ENCODE measurements around the gene PRTN3.
"Not testable (repeated sequence)": the region's sequence is repeated elsewhere in the genome, so short reads cannot be mapped to it uniquely, and the experiment has no call there.

Gene PRTN3

GRCh38 chr19:813219-814151, 27.3 kb upstream of the PRTN3 start:
- no peaks in the 10 kb centered on the region for H3K9me3 ChIP-seq (replicated peaks; ENCODE audit: low read length)
- peaks cover 58% of the 10 kb centered on the region for H3K36me3 ChIP-seq (ENCODE audit: insufficient read depth, low read length)
- H3K4me3 ChIP-seq (ENCODE audit: low read length): no peak overlapping the region
- no peaks in the 10 kb centered on the region for H3K27me3 ChIP-seq (ENCODE audit: control insufficient read depth, insufficient read depth, low read length)
- no peaks in the 10 kb centered on the region for H3K4me1 ChIP-seq (ENCODE audit: control insufficient read depth, insufficient read depth, low read length)
- H3K9ac ChIP-seq (ENCODE audit: low read depth, low read length): no peak overlapping the region
- no peak overlapping the region for H3K4me2 ChIP-seq (ENCODE audit: low read length)

DNA sequence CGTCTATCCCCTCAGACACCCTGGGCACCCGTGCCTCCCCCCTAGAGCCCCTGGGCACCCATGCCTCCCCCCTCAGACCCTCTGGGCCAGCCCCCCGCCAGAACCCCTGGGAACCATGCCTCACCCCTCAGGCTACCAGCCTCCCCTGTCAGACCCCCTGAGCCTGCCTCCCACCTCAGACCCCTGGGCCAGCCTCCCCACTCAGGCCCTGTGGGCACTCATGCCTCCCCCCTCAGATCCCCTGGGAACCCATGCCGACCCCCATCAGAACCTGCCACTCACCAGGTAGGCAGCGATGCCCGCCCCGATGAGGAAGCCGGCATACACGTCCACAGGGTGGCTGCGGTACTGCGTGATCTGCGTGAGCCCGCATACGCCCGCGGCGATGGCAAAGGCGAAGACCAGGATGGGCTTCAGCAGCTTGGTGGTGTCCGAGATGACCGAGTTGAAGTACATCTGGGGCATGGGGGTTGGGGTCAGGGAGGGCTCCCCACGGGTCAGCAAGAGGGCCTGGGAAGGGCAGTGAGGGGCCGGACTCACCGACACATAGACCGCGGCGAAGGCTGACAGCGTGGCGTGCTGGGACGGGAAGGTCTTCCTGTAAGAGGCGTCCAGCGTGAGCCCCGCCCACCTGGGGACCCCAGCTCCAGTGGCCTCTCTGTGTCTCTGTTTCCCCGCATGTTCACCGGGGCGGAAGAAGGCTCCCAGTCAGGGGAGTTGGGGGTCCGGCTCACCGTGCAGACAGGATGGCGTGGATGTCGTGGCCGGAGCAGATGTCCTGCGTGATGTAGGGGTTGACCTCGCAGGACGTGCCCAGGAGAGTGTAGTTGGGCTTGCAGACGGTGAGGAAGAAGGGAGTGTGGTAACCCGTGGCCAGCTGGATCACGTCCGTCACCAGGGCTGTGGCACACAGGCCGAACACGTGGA, 26.4 kb upstream of the PRTN3 start:
- H3K27me3 ChIP-seq (ENCODE audit: control insufficient read depth, insufficient read depth, low read length): no peaks in the 10 kb centered on the region
- H3K9me3 ChIP-seq (replicated peaks; ENCODE audit: low read length): no peaks in the 10 kb centered on the region
- no peak overlapping the region for H3K9ac ChIP-seq (ENCODE audit: low read depth, low read length)
- H3K4me2 ChIP-seq (ENCODE audit: low read length): no peak overlapping the region
- no peak overlapping the region for H3K4me3 ChIP-seq (ENCODE audit: low read length)
- peaks cover 50% of the 10 kb centered on the region for H3K36me3 ChIP-seq (ENCODE audit: insufficient read depth, low read length)
- H3K4me1 ChIP-seq (ENCODE audit: control insufficient read depth, insufficient read depth, low read length): no peaks in the 10 kb centered on the region

- H3K9ac ChIP-seq (ENCODE audit: low read depth, low read length): no peak overlapping the region
Measured at GRCh38 chr19:815079-815774, 25.6 kb upstream of the PRTN3 start.

DNA sequence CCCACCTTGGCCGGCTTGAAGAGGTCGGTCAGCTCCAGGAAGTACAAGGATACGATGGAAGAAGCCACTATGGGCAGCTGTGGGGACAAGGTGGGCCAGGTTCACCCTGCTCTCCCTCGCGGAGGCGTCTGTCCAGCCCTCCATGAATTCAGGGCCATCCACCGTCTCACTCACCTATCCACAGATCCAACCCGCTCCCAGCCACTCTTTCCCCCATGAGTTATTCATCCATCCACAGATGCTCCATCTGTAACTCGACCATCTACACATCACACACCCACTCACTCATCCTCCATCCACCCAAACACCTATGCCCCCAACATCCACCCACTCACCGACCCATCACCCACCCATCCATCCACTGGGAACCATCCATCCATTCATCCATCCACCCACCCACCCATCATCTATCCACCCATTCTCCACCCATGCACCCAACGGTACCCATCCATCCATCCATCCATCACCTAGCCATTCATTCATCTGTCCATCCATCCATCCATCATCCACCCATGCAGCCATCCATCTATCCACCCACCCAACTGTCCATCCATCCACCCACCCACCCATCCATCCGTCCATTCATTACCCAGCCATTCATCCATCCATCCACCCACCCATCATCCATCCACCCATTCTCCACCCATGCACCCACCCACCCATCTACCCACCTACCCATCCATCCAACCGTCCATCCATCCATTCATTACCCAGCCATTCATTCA, 24.9 kb upstream of the PRTN3 start:
- H3K27me3 ChIP-seq (ENCODE audit: control insufficient read depth, insufficient read depth, low read length): no peaks in the 10 kb centered on the region
- H3K4me1 ChIP-seq (ENCODE audit: control insufficient read depth, insufficient read depth, low read length): no peaks in the 10 kb centered on the region
- peaks cover 35% of the 10 kb centered on the region for H3K36me3 ChIP-seq (ENCODE audit: insufficient read depth, low read length)
- no peak overlapping the region for H3K4me2 ChIP-seq (ENCODE audit: low read length)
- no peaks in the 10 kb centered on the region for H3K9me3 ChIP-seq (replicated peaks; ENCODE audit: low read length)
- no peak overlapping the region for H3K4me3 ChIP-seq (ENCODE audit: low read length)
- H3K9ac ChIP-seq (ENCODE audit: low read depth, low read length): no peak overlapping the region

More at GRCh38 chr19:815079-815774, 25.6 kb upstream of the PRTN3 start:
- peaks cover 42% of the 10 kb centered on the region for H3K36me3 ChIP-seq (ENCODE audit: insufficient read depth, low read length)
- H3K4me3 ChIP-seq (ENCODE audit: low read length): no peak overlapping the region
- H3K9me3 ChIP-seq (replicated peaks; ENCODE audit: low read length): no peaks in the 10 kb centered on the region
- H3K4me1 ChIP-seq (ENCODE audit: control insufficient read depth, insufficient read depth, low read length): no peaks in the 10 kb centered on the region
- no peak overlapping the region for H3K4me2 ChIP-seq (ENCODE audit: low read length)
- H3K27me3 ChIP-seq (ENCODE audit: control insufficient read depth, insufficient read depth, low read length): no peaks in the 10 kb centered on the region

- Histone ChIP-seq H3K4me3 (ENCODE audit: low read length) (no peak overlapping the region), H3K27me3 (ENCODE audit: control insufficient read depth, insufficient read depth, low read length) (no peaks in the 10 kb centered on the region), H3K36me3 (ENCODE audit: insufficient read depth, low read length) (peaks cover 30% of the 10 kb centered on the region)
Measured at GRCh38 chr19:816500-816857, 24.3 kb upstream of the PRTN3 start.

GRCh38 chr19:820212-820611, 20.6 kb upstream of the PRTN3 start:
- not testable (repeated sequence) for H3K4me1 ChIP-seq (ENCODE audit: control insufficient read depth, insufficient read depth, low read length); H3K4me2 ChIP-seq (ENCODE audit: low read length); H3K9ac ChIP-seq (ENCODE audit: low read depth, low read length); H3K9me3 ChIP-seq (replicated peaks; ENCODE audit: low read length); H3K36me3 ChIP-seq (ENCODE audit: insufficient read depth, low read length); H3K4me3 ChIP-seq (ENCODE audit: low read length); H3K27me3 ChIP-seq (ENCODE audit: control insufficient read depth, insufficient read depth, low read length)

More at GRCh38 chr19:816500-816857, 24.3 kb upstream of the PRTN3 start:
- H3K4me1 ChIP-seq (ENCODE audit: control insufficient read depth, insufficient read depth, low read length): no peaks in the 10 kb centered on the region
- no peaks in the 10 kb centered on the region for H3K9me3 ChIP-seq (replicated peaks; ENCODE audit: low read length)
- no peak overlapping the region for H3K9ac ChIP-seq (ENCODE audit: low read depth, low read length)
- H3K4me2 ChIP-seq (ENCODE audit: low read length): no peak overlapping the region

GRCh38 chr19:821231-821824, 19.5 kb upstream of the PRTN3 start:
- Histone ChIP-seq H3K36me3 (ENCODE audit: insufficient read depth, low read length) (no peaks in the 10 kb centered on the region), H3K4me2 (ENCODE audit: low read length) (peak overlapping the region; percentile 49), H3K9ac (ENCODE audit: low read depth, low read length) (no peak overlapping the region), H3K4me1 (ENCODE audit: control insufficient read depth, insufficient read depth, low read length) (no peaks in the 10 kb centered on the region), H3K4me3 (ENCODE audit: low read length) (no peak overlapping the region), H3K27me3 (ENCODE audit: control insufficient read depth, insufficient read depth, low read length) (peaks cover 7% of the 10 kb centered on the region), H3K9me3 (replicated peaks; ENCODE audit: low read length) (no peaks in the 10 kb centered on the region)

GRCh38 chr19:821825-822503, 18.8 kb upstream of the PRTN3 start, which contains the start of gene PLPPR3:
PLPPR3 (minus strand) TSS chr19:821955; CDS start chr19:821559, 396 bp downstream.
- no peak within 1 kb of the TSS for H3K4me3 ChIP-seq (ENCODE audit: low read length)
- H3K27me3 ChIP-seq (ENCODE audit: control insufficient read depth, insufficient read depth, low read length): peaks cover 7% of the 10 kb centered on the region
- peak within 1 kb of the TSS; percentile 49 for H3K4me2 ChIP-seq (ENCODE audit: low read length)
- no peaks in the 10 kb centered on the region for H3K9me3 ChIP-seq (replicated peaks; ENCODE audit: low read length)
- H3K4me1 ChIP-seq (ENCODE audit: control insufficient read depth, insufficient read depth, low read length): no peaks in the 10 kb centered on the region
- H3K9ac ChIP-seq (ENCODE audit: low read depth, low read length): no peak within 1 kb of the TSS
- no peaks in the 10 kb centered on the region for H3K36me3 ChIP-seq (ENCODE audit: insufficient read depth, low read length)

- Histone ChIP-seq H3K9ac (ENCODE audit: low read depth, low read length) (no peak overlapping the region), H3K9me3 (replicated peaks; ENCODE audit: low read length) (no peaks in the 10 kb centered on the region), H3K27me3 (ENCODE audit: control insufficient read depth, insufficient read depth, low read length) (peaks cover 7% of the 10 kb centered on the region), H3K36me3 (ENCODE audit: insufficient read depth, low read length) (no peaks in the 10 kb centered on the region), H3K4me3 (ENCODE audit: low read length) (no peak overlapping the region), H3K4me1 (ENCODE audit: control insufficient read depth, insufficient read depth, low read length) (no peaks in the 10 kb centered on the region), H3K4me2 (ENCODE audit: low read length) (no peak overlapping the region)
Measured at GRCh38 chr19:823565-824121, 17.2 kb upstream of the PRTN3 start.

DNA sequence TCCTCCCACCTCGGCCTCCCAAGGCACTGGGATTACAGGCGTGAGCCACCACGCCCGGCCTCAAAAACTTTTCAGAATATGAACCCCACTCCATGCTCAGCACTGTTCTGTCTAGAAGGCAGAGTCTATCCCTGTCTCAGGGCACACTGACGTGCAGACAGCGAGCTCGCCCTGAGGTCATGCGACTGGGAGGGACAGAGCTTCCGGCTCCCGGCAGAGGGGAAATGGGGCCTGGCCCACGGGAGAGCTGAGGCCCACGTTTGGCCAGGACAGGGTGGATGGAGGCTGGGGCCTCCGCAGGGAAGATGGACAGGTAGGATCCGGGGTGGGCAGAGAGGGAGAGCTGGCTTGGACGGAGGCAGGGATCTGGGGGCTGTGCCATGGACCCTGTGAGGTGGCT, 15.9 kb upstream of the PRTN3 start:
- no peak overlapping the region for H3K9ac ChIP-seq (ENCODE audit: low read depth, low read length)
- H3K4me3 ChIP-seq (ENCODE audit: low read length): no peak overlapping the region
- no peak overlapping the region for H3K4me2 ChIP-seq (ENCODE audit: low read length)
- peaks cover 7% of the 10 kb centered on the region for H3K27me3 ChIP-seq (ENCODE audit: control insufficient read depth, insufficient read depth, low read length)
- no peaks in the 10 kb centered on the region for H3K36me3 ChIP-seq (ENCODE audit: insufficient read depth, low read length)
- H3K4me1 ChIP-seq (ENCODE audit: control insufficient read depth, insufficient read depth, low read length): no peaks in the 10 kb centered on the region
- H3K9me3 ChIP-seq (replicated peaks; ENCODE audit: low read length): no peaks in the 10 kb centered on the region

Measured in skeletal muscle satellite cell (primary cell).